ENCODE data around the gene CRLF3.

- TF ChIP-seq CTCF (IDR thresholded peaks at IDR 0.05) (no peak), POLR2A (IDR thresholded peaks at IDR 0.05) (no peak)
Measured at GRCh38 chr17:30816165-30816564, 8.3 kb downstream of the CRLF3 start.

Measured in Peyer's patch (tissue), 4 donors.